HG03045 (cell line): ENCODE measurements around the gene MYMX.

ENCODE experiments used
- ATAC-seq: cut with Tn5 transposase; IDR thresholded peaks from one replicate; pipeline ENCODE4 v1.9.1; 2021; ENCODE audit warnings: mild to moderate bottlenecking, moderate library complexity; ENCODE audit not compliant: unreplicated experiment

The MYMX gene

DNA sequence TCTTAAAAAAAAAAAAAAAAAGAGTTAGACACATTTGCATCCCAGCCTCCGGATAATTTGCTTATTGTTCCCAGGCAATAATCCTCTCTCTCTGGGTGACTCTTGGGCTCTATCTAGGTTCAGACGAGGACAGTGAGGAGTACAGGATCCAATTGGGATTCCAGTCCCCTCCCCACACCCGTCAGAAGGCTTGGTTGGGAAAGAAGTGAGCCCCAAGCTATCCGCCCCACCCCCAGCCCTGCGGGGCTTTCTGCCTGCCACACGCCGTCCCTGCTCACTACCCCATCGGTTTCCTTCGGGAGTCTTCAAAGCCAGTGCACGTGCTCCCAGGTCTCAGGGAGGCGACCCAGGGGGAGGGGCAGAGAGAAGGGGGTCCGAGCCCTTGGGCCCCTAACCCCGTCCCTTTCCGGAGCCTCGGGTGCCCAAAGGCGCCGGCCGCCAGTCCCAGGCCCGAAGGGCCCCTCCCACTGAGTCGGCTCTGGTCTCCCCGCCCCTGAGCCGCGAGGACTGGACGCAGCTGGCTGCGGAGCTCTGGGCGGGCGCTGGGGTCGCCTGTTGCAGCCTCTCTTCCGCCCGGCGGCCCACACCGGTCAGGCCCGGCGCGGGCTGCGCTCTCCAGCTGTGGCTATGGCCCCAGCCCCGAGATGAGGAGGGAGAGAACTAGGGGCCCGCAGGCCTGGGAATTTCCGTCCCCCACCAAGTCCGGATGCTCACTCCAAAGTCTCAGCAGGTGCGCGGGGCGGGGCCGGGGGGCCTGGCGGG, 2.5 kb downstream of the MYMX start:
- ATAC-seq: peak; percentile 51

GRCh38 chr6:44219815-44220784, 3.4 kb downstream of the MYMX start:
- no peak for ATAC-seq

DNA sequence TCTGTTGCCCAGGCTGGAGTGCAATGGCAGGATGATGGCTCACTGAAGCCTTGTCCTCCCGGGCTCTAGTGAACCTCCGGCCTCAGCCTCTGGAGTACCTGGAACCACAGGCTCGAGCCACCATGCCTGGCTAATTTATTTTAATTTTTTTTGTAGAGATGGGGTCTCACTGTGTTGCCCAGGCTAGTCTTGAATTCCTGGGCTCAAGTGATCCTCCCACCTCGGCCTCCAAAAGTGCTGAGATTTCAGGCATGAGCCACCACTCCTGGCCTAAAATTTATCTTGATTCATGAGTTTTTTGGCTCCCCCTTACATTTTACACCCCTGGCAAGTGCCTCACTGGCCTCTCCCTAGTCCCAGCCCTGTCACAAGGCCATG, 4.2 kb downstream of the MYMX start:
- no peak for ATAC-seq

GRCh38 chr6:44221291-44221960, 4.7 kb downstream of the MYMX start:
- no peak for ATAC-seq

DNA sequence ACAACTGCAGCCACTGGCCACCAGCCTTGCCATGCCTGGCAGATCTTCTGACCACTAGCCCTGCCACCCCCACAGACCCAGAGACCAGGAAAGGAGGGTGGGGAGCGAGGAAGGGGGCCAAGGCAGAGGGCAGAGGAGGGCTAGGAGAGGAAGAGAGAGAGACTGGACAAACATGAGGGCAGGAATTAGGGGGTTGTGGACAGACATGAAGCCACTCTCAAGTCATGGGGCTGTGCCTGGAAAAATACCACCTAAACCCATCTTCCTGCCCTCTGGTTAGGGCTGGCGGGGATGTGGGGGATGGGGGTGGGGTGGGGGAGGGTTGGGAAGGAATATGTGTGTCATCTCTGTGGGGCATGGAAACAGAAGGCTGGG, 5.2 kb downstream of the MYMX start:
- no peak for ATAC-seq

- no peak for ATAC-seq
These were observed 6.0 kb downstream of the MYMX start for GRCh38 chr6:44222486-44223318.

GRCh38 chr6:44223319-44224028, 6.7 kb downstream of the MYMX start, which contains the start of gene SLC29A1:
TSS of gene SLC29A1 (plus strand) at chr6:44223595. CDS start at chr6:44227314, 3,719 bp downstream.
- ATAC-seq: peak; percentile 56

GRCh38 chr6:44224029-44224964, 7.6 kb downstream of the MYMX start:
- no peak for ATAC-seq

DNA sequence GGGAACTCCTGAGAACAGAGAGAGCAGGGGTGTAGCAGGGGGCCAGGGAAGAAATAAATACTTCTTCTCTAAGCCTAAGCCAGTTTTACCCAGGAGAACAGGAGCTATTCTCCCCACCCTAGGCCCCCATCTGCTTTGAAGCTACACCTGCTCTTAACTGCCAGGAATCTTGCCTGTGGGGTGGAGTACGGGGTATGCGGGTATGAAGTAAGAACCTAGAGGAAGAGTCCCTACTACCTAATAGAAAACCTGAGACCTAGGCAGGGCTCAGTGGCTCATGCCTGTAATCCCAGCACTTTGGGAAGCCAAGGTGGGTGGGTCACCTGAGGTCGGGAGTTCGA, 8.2 kb downstream of the MYMX start:
- no peak for ATAC-seq

DNA sequence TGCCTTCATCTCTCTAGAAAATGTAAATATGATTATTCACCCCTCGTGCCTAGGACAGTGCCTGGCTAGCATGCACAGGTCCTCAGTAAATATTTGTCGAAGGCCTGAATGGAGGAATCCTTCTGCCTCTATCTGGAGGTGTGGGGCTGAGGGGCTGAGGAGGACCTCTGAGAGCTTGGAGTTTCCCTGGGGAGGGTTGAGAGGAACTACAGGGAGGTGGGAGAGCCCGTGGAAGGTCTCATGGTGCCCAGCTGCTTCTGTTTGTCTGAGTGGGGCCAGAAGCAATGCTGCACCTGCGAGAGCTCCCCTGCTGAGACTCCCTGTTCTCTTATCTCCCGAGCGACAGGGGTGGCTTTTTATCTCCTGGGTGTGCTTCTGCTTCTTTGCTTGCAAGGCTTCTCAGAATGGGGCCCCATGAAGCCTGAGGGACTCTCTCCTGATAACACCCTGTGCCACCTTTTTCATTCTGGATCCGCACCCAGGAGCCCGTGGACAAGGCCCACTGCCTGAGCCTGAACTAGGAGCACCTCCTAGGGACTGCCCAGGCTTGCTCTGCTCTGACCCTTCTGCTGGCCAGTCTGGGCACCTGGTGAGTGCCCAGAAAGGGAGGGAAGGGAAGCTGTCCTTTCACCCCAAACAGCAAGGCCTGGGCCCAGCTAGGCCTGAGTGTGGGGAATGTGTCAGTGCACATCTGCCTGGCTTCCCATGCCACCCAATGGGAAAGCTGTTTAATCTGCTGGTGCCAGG, 9.0 kb downstream of the MYMX start:
- no peak for ATAC-seq

GRCh38 chr6:44226368-44227147, 9.8 kb downstream of the MYMX start:
- ATAC-seq: no peak

DNA sequence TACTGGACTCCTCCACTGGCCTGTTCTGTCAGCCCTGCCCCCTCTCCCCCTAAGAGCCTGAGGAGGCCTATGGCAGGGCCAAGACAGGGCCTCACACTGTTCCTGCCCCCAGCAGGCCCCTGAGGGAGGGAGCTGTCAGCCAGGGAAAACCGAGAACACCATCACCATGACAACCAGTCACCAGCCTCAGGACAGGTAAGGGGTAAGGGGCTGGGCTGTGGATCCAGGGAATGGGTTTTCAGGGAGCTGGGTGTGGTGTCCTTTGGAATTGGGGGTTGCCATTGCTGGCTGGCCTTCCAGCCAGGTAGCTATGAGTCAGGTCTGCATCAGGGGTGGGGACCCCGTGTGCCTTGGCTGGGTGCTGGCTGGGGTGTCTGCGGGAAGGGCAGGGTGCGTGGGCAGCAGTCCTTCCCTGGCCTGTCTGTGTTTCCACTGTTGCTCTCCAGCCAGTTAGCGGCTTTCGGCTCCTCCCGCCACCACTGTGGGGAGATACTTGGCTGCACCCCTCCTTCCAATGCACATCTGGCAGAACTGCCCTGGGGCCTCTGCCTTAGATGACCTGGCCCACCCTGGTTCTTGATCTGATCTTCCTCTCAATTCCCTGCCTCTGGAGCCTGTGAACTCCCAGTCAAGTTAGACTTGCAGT, 10.5 kb downstream of the MYMX start:
- ATAC-seq: no peak

GRCh38 chr6:44228031-44228430, 11.3 kb downstream of the MYMX start:
- ATAC-seq: no peak

GRCh38 chr6:44228433-44228832, 11.7 kb downstream of the MYMX start:
- no peak for ATAC-seq

GRCh38 chr6:44228836-44229235, 12.1 kb downstream of the MYMX start:
- no peak for ATAC-seq

- no peak for ATAC-seq
These were observed 12.8 kb downstream of the MYMX start for GRCh38 chr6:44229376-44230033.
